Suppressor macrophage treated with lipopolysaccharide for 1 hour (primary cell): Measurements from ENCODE around the gene GGPS1.
"Not testable (repeated sequence)": the region's sequence is repeated elsewhere in the genome, so short reads cannot be mapped to it uniquely, and the experiment has no call there.

Experiments
- DNase-seq, 3 donors: peaks; one replicate each; pipeline ENCODE4 v3.0.0-alpha.2; 2020 to 2022

Gene GGPS1

GRCh38 chr1:235304549-235305451, 23.6 kb upstream of the GGPS1 start:
- DNase-seq, result peak; percentile 55 to 65 (median 61)

- no peak for DNase-seq
Measured at GRCh38 chr1:235307158-235308124, 20.9 kb upstream of the GGPS1 start.

GRCh38 chr1:235309206-235309605, 19.2 kb upstream of the GGPS1 start:
- DNase-seq, result not testable (repeated sequence)

GRCh38 chr1:235313262-235313661, 15.1 kb upstream of the GGPS1 start:
- no peak for DNase-seq

- no peak for DNase-seq
Measured at GRCh38 chr1:235313931-235314678, 14.3 kb upstream of the GGPS1 start.

GRCh38 chr1:235315173-235315572, 13.2 kb upstream of the GGPS1 start:
- DNase-seq, result no peak

- no peak for DNase-seq
Measured at GRCh38 chr1:235315735-235316134, 12.6 kb upstream of the GGPS1 start.

- peak; percentile 52 to 80 (median 79) for DNase-seq
Measured at GRCh38 chr1:235317168-235317567, 11.2 kb upstream of the GGPS1 start.

- no peak for DNase-seq
Measured at GRCh38 chr1:235319255-235319654, 9.1 kb upstream of the GGPS1 start.

GRCh38 chr1:235320521-235321179, 7.7 kb upstream of the GGPS1 start:
- no peak for DNase-seq

- DNase-seq, result no peak
Measured at GRCh38 chr1:235324296-235324695, 4.1 kb upstream of the GGPS1 start.

- no peak for DNase-seq
Measured at GRCh38 chr1:235325139-235325538, 3.2 kb upstream of the GGPS1 start.

- no peak for DNase-seq
Measured at GRCh38 chr1:235325854-235326253, 2.5 kb upstream of the GGPS1 start.

- peak; percentile 84 to 85 (median 84) for DNase-seq
Measured at GRCh38 chr1:235326719-235327558, 1.4 kb upstream of the GGPS1 start.

GRCh38 chr1:235327559-235328270, 655 bp upstream of the GGPS1 start, which contains the start of gene ARID4B:
ARID4B (minus strand) TSS chr1:235328179; CDS start chr1:235326919, 1,260 bp downstream.
- DNase-seq, result peak; percentile 42 to 70 (median 52)

- DNase-seq, result peak; percentile 57 to 63 (median 61)
Measured at GRCh38 chr1:235329139-235329902, 951 bp downstream of the GGPS1 start.

GRCh38 chr1:235330918-235331285, 2.5 kb downstream of the GGPS1 start:
- no peak for DNase-seq

- peak; percentile 15 to 49 (median 40) for DNase-seq
Measured at GRCh38 chr1:235331401-235331800, 3.0 kb downstream of the GGPS1 start.

GRCh38 chr1:235336903-235337302, 8.5 kb downstream of the GGPS1 start:
- peak in 1 of 3 donors; percentile 27 for DNase-seq

GRCh38 chr1:235339746-235340145, 11.4 kb downstream of the GGPS1 start:
- DNase-seq, result no peak
